Activated T-cell treated with anti-CD3 and anti-CD28 coated beads, Interleukin-2, amount 50 U/mL, for 24 hours (primary cell): ENCODE measurements around the gene STAB1.

Experiments
- DNase-seq: peaks from one replicate; pipeline ENCODE4 v3.0.0-alpha.2; 2020
- H3K27ac Mint-ChIP-seq: 2 replicates; pipeline ENCODE4 v1.8.0; 2020; ENCODE audit warnings: mild to moderate bottlenecking, mixed read lengths
- H3K27me3 Mint-ChIP-seq: 2 replicates; pipeline ENCODE4 v1.8.0; 2020; ENCODE audit warnings: mixed read lengths
- H3K36me3 Mint-ChIP-seq: 2 replicates; pipeline ENCODE4 v1.8.0; 2020; ENCODE audit warnings: low read depth, mixed read lengths
- H3K4me1 Mint-ChIP-seq: 2 replicates; pipeline ENCODE4 v1.8.0; 2020; ENCODE audit warnings: low read depth, mixed read lengths
- H3K4me3 Mint-ChIP-seq: 2 replicates; pipeline ENCODE4 v1.8.0; 2020; ENCODE audit warnings: mild to moderate bottlenecking, moderate library complexity, mixed read lengths
- H3K9me3 Mint-ChIP-seq: 2 replicates; pipeline ENCODE4 v1.8.0; 2020; ENCODE audit warnings: mixed read lengths

The STAB1 gene

GRCh38 chr3:52487788-52488691 is 7.1 kb upstream of the STAB1 start:
- DNase-seq, result no peak
- H3K27ac Mint-ChIP-seq, result no peak overlapping the region
- H3K36me3 Mint-ChIP-seq, result peaks cover 98% of the 10 kb centered on the region
- H3K4me1 Mint-ChIP-seq, result no peaks in the 10 kb centered on the region
- no peaks in the 10 kb centered on the region for H3K27me3 Mint-ChIP-seq
- no peaks in the 10 kb centered on the region for H3K9me3 Mint-ChIP-seq
- H3K4me3 Mint-ChIP-seq, result no peak overlapping the region

- peaks cover 93% of the 10 kb centered on the region for H3K36me3 Mint-ChIP-seq
- H3K4me3 Mint-ChIP-seq, result no peak overlapping the region
- H3K9me3 Mint-ChIP-seq, result no peaks in the 10 kb centered on the region
- H3K4me1 Mint-ChIP-seq, result no peaks in the 10 kb centered on the region
- no peak overlapping the region for H3K27ac Mint-ChIP-seq
- H3K27me3 Mint-ChIP-seq, result no peaks in the 10 kb centered on the region
- no peak for DNase-seq
Measured at GRCh38 chr3:52488746-52489145, 6.4 kb upstream of the STAB1 start.

GRCh38 chr3:52489453-52489852 is 5.7 kb upstream of the STAB1 start:
- no peaks in the 10 kb centered on the region for H3K4me1 Mint-ChIP-seq
- no peak for DNase-seq
- no peak overlapping the region for H3K4me3 Mint-ChIP-seq
- no peak overlapping the region for H3K27ac Mint-ChIP-seq
- peaks cover 86% of the 10 kb centered on the region for H3K36me3 Mint-ChIP-seq
- H3K9me3 Mint-ChIP-seq, result no peaks in the 10 kb centered on the region
- H3K27me3 Mint-ChIP-seq, result no peaks in the 10 kb centered on the region

- Mint-ChIP-seq H3K4me3 (no peak overlapping the region), H3K4me1 (no peaks in the 10 kb centered on the region), H3K27ac (no peak overlapping the region), H3K27me3 (no peaks in the 10 kb centered on the region), H3K9me3 (no peaks in the 10 kb centered on the region), H3K36me3 (peaks cover 77% of the 10 kb centered on the region)
- no peak for DNase-seq
Measured at GRCh38 chr3:52490035-52490938, 4.9 kb upstream of the STAB1 start.

- Mint-ChIP-seq H3K27me3 (no peaks in the 10 kb centered on the region), H3K36me3 (peaks cover 70% of the 10 kb centered on the region), H3K9me3 (no peaks in the 10 kb centered on the region), H3K4me3 (no peak overlapping the region), H3K27ac (no peak overlapping the region), H3K4me1 (no peaks in the 10 kb centered on the region)
- no peak for DNase-seq
Measured at GRCh38 chr3:52490939-52491526, 4.1 kb upstream of the STAB1 start.

GRCh38 chr3:52492059-52492458 is 3.1 kb upstream of the STAB1 start:
- no peak overlapping the region for H3K27ac Mint-ChIP-seq
- no peak overlapping the region for H3K4me3 Mint-ChIP-seq
- DNase-seq, result no peak
- no peaks in the 10 kb centered on the region for H3K4me1 Mint-ChIP-seq
- peaks cover 59% of the 10 kb centered on the region for H3K36me3 Mint-ChIP-seq
- no peaks in the 10 kb centered on the region for H3K27me3 Mint-ChIP-seq
- H3K9me3 Mint-ChIP-seq, result no peaks in the 10 kb centered on the region

GRCh38 chr3:52493232-52494017 is 1.7 kb upstream of the STAB1 start:
- no peaks in the 10 kb centered on the region for H3K27me3 Mint-ChIP-seq
- H3K4me3 Mint-ChIP-seq, result no peak overlapping the region
- H3K4me1 Mint-ChIP-seq, result no peaks in the 10 kb centered on the region
- H3K36me3 Mint-ChIP-seq, result peaks cover 47% of the 10 kb centered on the region
- no peaks in the 10 kb centered on the region for H3K9me3 Mint-ChIP-seq
- no peak overlapping the region for H3K27ac Mint-ChIP-seq
- DNase-seq, result no peak

- H3K27ac Mint-ChIP-seq, result no peak overlapping the region
- no peak overlapping the region for H3K4me3 Mint-ChIP-seq
Measured at GRCh38 chr3:52494445-52494844, 693 bp upstream of the STAB1 start.

GRCh38 chr3:52495777-52496602 is 852 bp downstream of the STAB1 start:
- peaks cover 22% of the 10 kb centered on the region for H3K36me3 Mint-ChIP-seq
- H3K27me3 Mint-ChIP-seq, result no peaks in the 10 kb centered on the region
- H3K4me3 Mint-ChIP-seq, result no peak overlapping the region
- DNase-seq, result no peak
- no peaks in the 10 kb centered on the region for H3K9me3 Mint-ChIP-seq
- H3K4me1 Mint-ChIP-seq, result no peaks in the 10 kb centered on the region
- no peak overlapping the region for H3K27ac Mint-ChIP-seq

More at GRCh38 chr3:52494445-52494844, 693 bp upstream of the STAB1 start:
- Mint-ChIP-seq H3K27me3 (no peaks in the 10 kb centered on the region), H3K36me3 (peaks cover 38% of the 10 kb centered on the region), H3K9me3 (no peaks in the 10 kb centered on the region), H3K4me1 (no peaks in the 10 kb centered on the region)
- no peak for DNase-seq

- Mint-ChIP-seq H3K27ac (no peak overlapping the region), H3K36me3 (no peaks in the 10 kb centered on the region), H3K4me1 (no peaks in the 10 kb centered on the region)
Measured at GRCh38 chr3:52498137-52499054, 3.3 kb downstream of the STAB1 start.

GRCh38 chr3:52501046-52501445 is 5.9 kb downstream of the STAB1 start:
- no peak for DNase-seq
- no peak overlapping the region for H3K4me3 Mint-ChIP-seq
- no peak overlapping the region for H3K27ac Mint-ChIP-seq
- no peaks in the 10 kb centered on the region for H3K9me3 Mint-ChIP-seq
- H3K27me3 Mint-ChIP-seq, result no peaks in the 10 kb centered on the region
- no peaks in the 10 kb centered on the region for H3K4me1 Mint-ChIP-seq
- no peaks in the 10 kb centered on the region for H3K36me3 Mint-ChIP-seq

More at GRCh38 chr3:52498137-52499054, 3.3 kb downstream of the STAB1 start:
- no peak overlapping the region for H3K4me3 Mint-ChIP-seq
- H3K9me3 Mint-ChIP-seq, result no peaks in the 10 kb centered on the region
- no peak for DNase-seq
- H3K27me3 Mint-ChIP-seq, result no peaks in the 10 kb centered on the region

GRCh38 chr3:52502001-52502400 is 6.9 kb downstream of the STAB1 start:
- Mint-ChIP-seq H3K27ac (no peak overlapping the region), H3K9me3 (no peaks in the 10 kb centered on the region), H3K36me3 (no peaks in the 10 kb centered on the region), H3K4me3 (no peak overlapping the region), H3K27me3 (no peaks in the 10 kb centered on the region), H3K4me1 (no peaks in the 10 kb centered on the region)
- no peak for DNase-seq
